ENCODE measurements around the gene EIF4ENIF1. TPM values are rescaled to one million over a fixed set of nuclear protein-coding genes. Genes with fewer than 3 reads are reported as not detected.

Gene EIF4ENIF1
- polyA plus RNA-seq, 2 of the 4 experiments (the other 2 are of a cell fraction): 10.3 to 15.5 TPM

GRCh38 chr22:31501738-31502137, 12.1 kb upstream of the EIF4ENIF1 start:
- FAIRE-seq (no peak), DNase-seq (ENCODE audit: low read depth in 1 of 2, low spot score in 1 of 2) (no peak)
- WGBS (ENCODE audit: missing lambda C conversion rate): 92% methylated on average over 2 of the region's 2 CpGs

More at GRCh38 chr22:31501738-31502137, 12.1 kb upstream of the EIF4ENIF1 start:
- Histone ChIP-seq H3K27ac (no peak overlapping the region), H3K4me1 (0 out of 3 replicates have a peak, but pooled peaks cover 4% of the 10 kb centered on the region), H3K4me3 (no peak overlapping the region), H3K4me2 (no peak overlapping the region), H3K9me3 (no peaks in the 10 kb centered on the region; the same call in 2 of the 3 replicates)
- TF ChIP-seq HOXB13 (CRISPR knock-in tag; IDR thresholded peaks at IDR 0.05; ENCODE audit: low read depth): no peak
- no peak for TF ChIP-seq REST (IDR thresholded peaks at IDR 0.05)
- no peak for TF ChIP-seq CTCF (IDR thresholded peaks at IDR 0.05)
- no peak for TF ChIP-seq EP300 (IDR thresholded peaks at IDR 0.05)
- no peak for TF ChIP-seq BCL3 (IDR thresholded peaks at IDR 0.05)
- TF ChIP-seq ZFP36 (IDR thresholded peaks at IDR 0.05; ENCODE audit: borderline replicate concordance, partially characterized antibody): no peak
- TF ChIP-seq CEBPB (IDR thresholded peaks at IDR 0.05): no peak
- TF ChIP-seq FOSL2 (IDR thresholded peaks at IDR 0.05): no peak
- no peak for TF ChIP-seq FOSL2 (CRISPR knock-in tag; IDR thresholded peaks at IDR 0.05)
- TF ChIP-seq KDM1A (IDR thresholded peaks at IDR 0.05; ENCODE audit: low read depth): no peak
- no peak for TF ChIP-seq GATA3 (IDR thresholded peaks at IDR 0.05; ENCODE audit: borderline replicate concordance)
- no peak for TF ChIP-seq PBX3 (IDR thresholded peaks at IDR 0.05)
- no peak for TF ChIP-seq ELK1 (IDR thresholded peaks at IDR 0.05; ENCODE audit: low read depth, low read length)
- no peak for TF ChIP-seq EHMT2 (IDR thresholded peaks at IDR 0.05; ENCODE audit: low read depth)
- TF ChIP-seq E2F6 (IDR thresholded peaks at IDR 0.05; ENCODE audit: borderline replicate concordance, low read depth): no peak
- no peak for TF ChIP-seq NPAS2 (CRISPR knock-in tag; IDR thresholded peaks at IDR 0.05; ENCODE audit: borderline replicate concordance)
- no peak for TF ChIP-seq HOXA7 (CRISPR knock-in tag; IDR thresholded peaks at IDR 0.05)
- TF ChIP-seq RNF2 (IDR thresholded peaks at IDR 0.05; ENCODE audit: borderline replicate concordance, low read depth): no peak
- ChIA-PET POLR2A (no interaction called here), CTCF (no interaction called here)
- ATAC-seq: no peak

Data from A549 (cell line).